Measurements from ENCODE around the gene IRS1. TPM values are rescaled to one million over a fixed set of nuclear protein-coding genes. Genes with fewer than 3 reads are reported as not detected.

Gene IRS1
- total RNA-seq, 1 experiment from 2014 or later, result 15.0 TPM

- Histone ChIP-seq H4K20me1 (ENCODE audit: control insufficient read depth, insufficient read depth, insufficient read length) (no peaks in the 10 kb centered on the region), H2AK5ac (ENCODE audit: insufficient read length, low read length) (no peak overlapping the region), H4K8ac (replicated peaks; ENCODE audit: insufficient read length, low read depth, low read length) (no peak overlapping the region), H3K27ac (ENCODE audit: insufficient read length, low read depth, low read length) (no peak overlapping the region), H2BK15ac (ENCODE audit: low read depth, low read length) (no peak overlapping the region), H2AFZ (ENCODE audit: low read length) (no peak overlapping the region), H2BK5ac (ENCODE audit: insufficient read length, low read length) (no peak overlapping the region), H3K23me2 (ENCODE audit: insufficient read length, low read depth, low read length, poor library complexity, severe bottlenecking) (no peaks in the 10 kb centered on the region), H2BK120ac (ENCODE audit: low read depth, low read length, poor library complexity, severe bottlenecking) (no peak overlapping the region), H3K9me3 (ENCODE audit: control insufficient read depth, low read depth, low read length) (no peaks in the 10 kb centered on the region), H3T11ph (ENCODE audit: low read length) (no peak overlapping the region), H3K4me2 (ENCODE audit: insufficient read depth, insufficient read length, low read length) (no peak overlapping the region), H3K4me1 (ENCODE audit: insufficient read depth, low read length) (no peaks in the 10 kb centered on the region), H2BK12ac (ENCODE audit: insufficient read length, low read depth, low read length) (no peak overlapping the region), H3K4ac (ENCODE audit: low read depth, low read length) (no peak overlapping the region), H4K5ac (ENCODE audit: insufficient read length, low read depth, low read length) (no peak overlapping the region), H3K9ac (ENCODE audit: extremely low read depth, insufficient read length, low read length) (no peak overlapping the region), H3K79me1 (ENCODE audit: insufficient read depth, low read depth, low read length, poor library complexity, severe bottlenecking) (no peaks in the 10 kb centered on the region), H3K14ac (ENCODE audit: insufficient read depth, low read length) (no peak overlapping the region), H2BK20ac (ENCODE audit: low read depth, low read length, poor library complexity, severe bottlenecking) (no peak overlapping the region), H3K18ac (ENCODE audit: insufficient read length, low read depth, low read length) (no peak overlapping the region), H3K23ac (ENCODE audit: insufficient read length, low read depth, low read length) (no peak overlapping the region), H3K56ac (ENCODE audit: insufficient read length, low read depth, low read length) (no peak overlapping the region), H3K79me2 (ENCODE audit: insufficient read depth, low read length) (no peaks in the 10 kb centered on the region; the same call in 1 of the 2 replicates), H4K91ac (ENCODE audit: insufficient read length, low read depth, low read length) (no peak overlapping the region), H3K27me3 (ENCODE audit: insufficient read depth, low read length) (no peaks in the 10 kb centered on the region)
- no peaks in the 10 kb centered on the region for H3K36me3 Mint-ChIP-seq (ENCODE audit: insufficient read depth in 1 of 3, low read depth in 3 of 3)
- H3K27ac Mint-ChIP-seq, result peak overlapping the region in 1 of 3 experiments; percentile 79; a peak in 2 of 7 replicates
- no CpG with 5 or more reads among the region's 1 CpG for WGBS (ENCODE audit: extremely low coverage, insufficient read length, low lambda C conversion rate)
- no peaks in the 10 kb centered on the region for H3K9me3 Mint-ChIP-seq
- DNase-seq, result no peak
- no peaks in the 10 kb centered on the region for H3K27me3 Mint-ChIP-seq (ENCODE audit: low read depth)
- peaks cover 15% of the 10 kb centered on the region in 2 experiments for H3K4me1 Mint-ChIP-seq
- H3K4me3 Mint-ChIP-seq, result no peak overlapping the region
- no peak for TF ChIP-seq CTCF (conservative IDR thresholded peaks at IDR 0.05)
These were observed 44.0 kb downstream of the IRS1 start for GRCh38 chr2:226755631-226756030.

All from H9 (cell line).